Measurements from ENCODE around the gene FBL.
"Not testable (repeated sequence)": the region's sequence is repeated elsewhere in the genome, so short reads cannot be mapped to it uniquely, and the experiment has no call there.

The FBL gene

DNA sequence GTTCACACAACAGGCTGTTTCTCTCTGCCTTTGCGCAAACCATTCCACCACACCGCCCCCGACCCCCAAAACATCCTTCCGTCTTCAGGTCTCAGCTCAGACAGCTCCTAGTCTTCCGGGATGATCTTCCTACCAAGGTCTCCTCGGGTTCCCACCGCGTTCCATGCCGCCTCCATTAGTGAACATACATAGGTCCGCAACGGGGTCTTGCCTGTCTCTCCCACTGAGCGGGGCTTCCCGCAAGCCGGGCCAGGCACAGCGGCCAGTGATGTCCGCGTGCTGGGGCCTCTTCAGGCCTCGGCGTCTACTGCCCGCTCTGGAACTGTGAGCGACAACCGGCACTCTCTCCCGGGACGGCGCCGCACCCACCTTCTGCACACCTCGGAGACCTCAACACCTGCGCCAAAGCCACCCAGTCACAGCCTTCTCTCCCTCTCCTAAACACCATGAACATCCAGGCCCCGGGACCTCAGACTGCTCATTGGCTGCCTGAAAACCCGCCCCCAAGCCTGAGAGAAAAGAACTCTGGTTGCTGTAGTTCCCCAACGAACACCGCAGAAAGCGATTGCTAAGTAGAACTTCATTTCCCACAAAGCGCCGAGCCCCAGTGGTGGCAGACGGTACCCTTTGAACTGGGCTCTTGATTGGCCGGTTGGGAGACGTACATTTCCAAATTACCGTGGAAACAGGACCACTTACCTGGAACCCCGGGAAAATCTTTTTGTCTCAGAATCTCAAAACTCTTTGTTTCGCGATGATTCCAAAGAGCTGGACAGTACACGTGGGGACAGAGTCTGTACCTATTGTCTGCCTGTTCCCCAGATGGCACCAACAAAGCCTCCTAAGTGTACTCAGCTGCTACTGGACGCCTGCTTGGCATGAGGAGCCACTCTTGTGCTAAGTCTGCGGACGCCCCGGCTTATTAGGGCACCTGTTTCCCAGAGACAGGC is 21.8 kb downstream of the FBL start:
- peak; percentile 73 to 85 for DNase-seq (ENCODE audit: low read depth in 2 of 2)

DNA sequence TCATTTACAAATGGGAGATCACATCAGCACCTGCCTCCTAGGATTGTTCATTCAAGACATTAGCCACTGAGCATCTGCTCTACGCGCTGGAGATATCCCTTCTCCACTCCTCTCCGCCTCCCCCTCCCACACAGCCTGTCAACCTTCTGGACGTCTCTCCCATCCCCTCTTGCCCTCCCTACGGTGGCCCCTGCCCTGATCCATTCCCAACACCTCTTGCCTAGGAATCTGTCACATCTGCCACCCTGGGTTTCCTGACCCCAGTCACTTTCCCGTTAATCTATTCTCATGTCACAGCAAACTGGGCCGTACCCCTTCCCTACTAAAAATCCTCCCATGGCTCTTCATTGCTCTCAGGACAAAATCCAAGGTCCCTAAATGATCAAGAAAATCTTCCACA is 22.5 kb downstream of the FBL start:
- no peak for DNase-seq (ENCODE audit: low read depth in 2 of 2)

DNA sequence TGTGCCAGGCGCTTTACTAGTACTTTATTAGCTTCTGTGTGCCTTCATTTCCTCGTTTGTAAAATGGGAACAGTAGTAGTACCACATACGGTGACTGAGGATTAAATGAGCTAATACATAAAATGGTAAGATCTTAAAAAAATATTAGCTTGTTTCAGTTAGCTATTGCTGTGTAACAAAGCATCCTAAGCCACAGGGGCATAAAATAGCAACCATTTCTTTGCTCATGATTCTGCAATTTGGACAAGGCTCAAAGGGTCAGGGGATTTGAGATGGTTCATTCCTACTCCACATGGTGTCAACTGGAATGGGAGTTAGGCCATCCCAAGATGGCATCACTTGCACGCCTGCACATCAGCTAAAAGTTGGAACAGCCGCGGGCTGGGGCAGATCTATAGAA is 25.5 kb downstream of the FBL start:
- no peak for DNase-seq (ENCODE audit: low read depth in 2 of 2)

GRCh38 chr19:39819786-39820185 is 26.4 kb downstream of the FBL start:
- no peak for DNase-seq (ENCODE audit: low read depth in 2 of 2)

DNA sequence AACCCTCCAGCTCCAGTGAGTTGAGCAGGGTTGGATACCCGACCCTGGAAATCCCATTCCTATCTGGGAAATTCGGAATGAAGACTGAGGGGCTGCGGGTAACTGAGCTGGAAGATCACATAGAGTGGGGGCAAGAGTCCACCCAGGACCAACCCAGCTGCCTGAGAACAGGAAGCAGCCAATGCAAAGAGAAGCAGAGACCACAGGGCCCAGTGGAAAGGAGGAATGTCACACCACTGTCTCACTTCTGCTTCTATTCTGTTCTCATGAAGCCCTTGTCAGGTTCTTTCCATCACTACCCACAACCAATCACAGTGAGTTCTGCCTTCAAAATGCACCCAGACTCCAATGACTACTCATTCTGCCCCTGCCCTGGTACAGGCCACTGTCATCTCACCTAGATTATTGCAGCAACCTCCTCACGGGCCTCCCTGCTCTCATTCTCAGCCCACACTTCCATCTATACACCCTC is 27.5 kb downstream of the FBL start:
- DNase-seq (ENCODE audit: low read depth in 2 of 2): no peak

DNA sequence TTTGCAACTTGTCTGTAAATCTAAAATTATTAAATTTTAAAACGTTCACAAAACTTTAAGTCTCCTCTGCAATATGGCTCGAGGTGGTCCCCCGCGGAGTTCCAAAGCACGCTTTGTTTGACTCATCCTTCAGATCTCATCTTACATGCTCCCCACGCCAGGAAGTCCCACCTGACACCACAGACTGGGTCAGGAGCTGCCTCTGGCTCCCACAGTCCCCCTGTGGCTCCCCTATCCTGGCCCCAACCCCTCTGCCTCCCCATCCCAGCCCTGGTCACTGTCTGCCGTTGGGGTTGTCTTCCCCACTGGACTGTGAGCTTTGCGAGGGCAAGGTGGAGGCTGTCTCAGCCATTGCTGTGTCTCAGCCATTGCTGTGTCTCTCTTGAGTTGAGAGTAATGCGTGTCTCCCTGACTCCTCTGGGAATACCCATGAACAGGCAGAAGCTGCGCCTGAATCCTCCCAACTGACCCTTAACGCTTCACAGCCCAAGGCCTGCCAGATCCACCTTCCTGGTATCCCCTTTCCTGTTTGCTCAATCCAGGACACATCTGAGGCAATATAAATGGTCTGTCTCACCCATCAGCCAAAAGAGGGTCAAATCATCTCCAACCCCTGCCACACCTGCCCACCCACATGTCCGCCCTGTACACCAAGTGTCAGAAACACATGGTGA is 28.2 kb downstream of the FBL start:
- DNase-seq (ENCODE audit: low read depth in 2 of 2): no peak

DNA sequence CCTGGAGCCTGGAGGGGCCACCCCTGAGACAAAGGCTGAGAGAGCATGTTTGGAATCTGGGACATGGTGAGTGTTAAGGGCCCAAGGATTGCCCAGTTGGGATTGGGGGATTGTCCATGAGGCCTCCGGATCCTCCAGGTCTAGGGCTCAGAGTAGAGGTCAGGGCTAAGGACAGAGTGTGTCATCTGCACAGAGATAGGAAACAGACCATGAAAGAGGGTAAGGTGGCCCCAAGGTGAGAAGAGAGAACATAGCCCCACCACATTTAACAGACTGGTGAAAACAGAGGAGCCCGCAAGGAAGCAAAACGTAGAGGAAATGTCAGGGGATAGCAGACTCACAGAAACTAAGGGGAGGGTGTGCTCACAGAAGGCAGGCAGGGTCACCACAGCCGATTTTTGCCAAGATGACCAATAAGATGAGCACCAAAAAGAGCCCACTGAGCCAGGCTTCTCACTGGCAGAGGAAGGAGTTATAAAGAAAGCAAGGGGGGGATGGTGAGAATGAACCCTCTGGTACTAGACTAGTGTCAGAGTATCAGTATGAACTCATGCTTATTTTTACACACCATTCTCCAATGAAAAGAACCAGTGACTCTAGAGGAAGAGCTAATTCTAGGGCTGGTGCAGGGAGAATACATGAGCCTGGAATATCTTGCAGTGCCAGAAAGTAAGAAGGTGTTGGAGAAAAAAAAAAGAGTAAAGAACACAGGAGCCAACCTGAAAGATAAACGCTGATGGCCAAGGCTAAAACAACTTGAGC is 29.7 kb downstream of the FBL start:
- DNase-seq (ENCODE audit: low read depth in 2 of 2): no peak

- no peak for DNase-seq (ENCODE audit: low read depth in 2 of 2)
Measured at GRCh38 chr19:39814595-39814994, 31.6 kb downstream of the FBL start.

GRCh38 chr19:39814111-39814510 is 32.1 kb downstream of the FBL start:
- not testable (repeated sequence) for DNase-seq (ENCODE audit: low read depth in 2 of 2)

DNA sequence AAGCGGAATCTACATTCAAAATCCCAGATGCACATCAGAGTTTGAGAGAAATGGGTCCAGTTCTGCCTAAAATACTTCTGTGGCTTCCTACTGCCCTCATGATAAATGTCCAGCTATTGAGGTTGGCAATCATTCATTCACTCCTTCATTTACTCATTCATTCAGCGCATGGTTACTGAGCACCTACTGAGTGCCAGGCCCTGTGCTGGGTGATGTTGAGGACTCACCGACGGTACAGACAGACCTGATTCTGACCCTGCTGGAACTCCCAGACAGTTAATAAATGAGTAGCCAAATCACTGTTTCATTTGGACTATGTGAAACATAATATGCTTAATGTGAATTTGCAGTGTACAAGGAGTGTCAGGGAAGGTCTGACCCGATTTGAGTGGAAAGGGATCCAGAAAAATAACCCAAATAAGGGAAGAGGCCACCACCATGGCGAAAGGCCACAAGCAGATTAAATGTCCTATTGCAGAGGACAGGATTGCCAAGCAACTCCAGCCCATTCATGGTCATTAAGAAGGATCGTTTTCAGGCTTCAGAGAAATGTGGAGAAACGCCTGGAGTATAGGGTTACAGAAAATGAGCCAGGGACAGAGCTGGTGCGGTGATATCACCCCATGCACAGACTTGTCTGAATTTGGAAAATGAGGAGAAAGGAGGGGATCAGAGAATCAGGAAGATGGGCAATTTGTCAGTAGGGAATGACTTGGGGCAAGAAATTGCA is 32.8 kb downstream of the FBL start:
- DNase-seq (ENCODE audit: low read depth in 2 of 2): no peak

- no peak for DNase-seq (ENCODE audit: low read depth in 2 of 2)
Measured at GRCh38 chr19:39811064-39811463, 35.1 kb downstream of the FBL start.

DNA sequence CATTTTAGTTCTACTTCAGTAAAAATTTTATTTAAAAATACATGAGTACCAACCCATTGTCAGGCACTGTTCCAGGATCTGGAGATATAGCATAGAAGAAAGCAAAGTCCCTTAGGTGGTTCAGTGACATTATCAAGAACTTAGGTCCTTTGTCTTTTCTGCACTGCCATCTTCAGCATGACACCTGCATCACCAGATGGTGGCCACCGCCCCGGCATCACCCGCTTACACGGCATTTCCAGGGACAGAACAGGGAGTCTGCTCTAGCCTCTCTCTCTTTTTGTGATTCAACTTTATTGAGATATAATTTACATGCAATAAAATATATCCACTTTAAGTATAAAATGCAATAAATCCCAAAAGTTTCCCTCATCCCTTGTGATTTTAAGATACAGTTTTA is 35.8 kb downstream of the FBL start:
- DNase-seq (ENCODE audit: low read depth in 2 of 2): no peak

GRCh38 chr19:39809368-39809767 is 36.8 kb downstream of the FBL start:
- no peak for DNase-seq (ENCODE audit: low read depth in 2 of 2)

DNA sequence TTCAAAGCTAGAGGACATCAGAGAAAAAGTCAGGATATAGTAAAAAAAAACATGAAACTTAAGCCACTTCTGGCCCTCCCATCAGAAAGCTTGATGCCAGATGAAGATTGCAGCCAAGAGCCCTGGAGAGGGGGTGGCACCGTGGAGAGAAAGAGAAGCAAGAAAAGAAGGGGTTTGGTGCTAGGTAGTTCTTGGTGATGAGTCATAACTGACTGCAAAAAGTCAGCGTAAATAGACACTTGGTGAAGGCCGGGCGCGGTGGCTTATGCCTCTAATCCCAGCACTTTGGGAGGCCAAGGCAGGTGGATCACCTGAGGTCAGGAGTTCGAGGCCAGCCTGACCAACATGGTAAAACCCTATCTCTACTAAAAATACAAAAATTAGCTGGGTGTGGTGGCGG is 37.5 kb downstream of the FBL start:
- not testable (repeated sequence) for DNase-seq (ENCODE audit: low read depth in 2 of 2)

GRCh38 chr19:39807846-39808364 is 38.3 kb downstream of the FBL start:
- no peak for DNase-seq (ENCODE audit: low read depth in 2 of 2)

GRCh38 chr19:39805104-39805503 is 41.1 kb downstream of the FBL start:
- DNase-seq (ENCODE audit: low read depth in 2 of 2): no peak

DNA sequence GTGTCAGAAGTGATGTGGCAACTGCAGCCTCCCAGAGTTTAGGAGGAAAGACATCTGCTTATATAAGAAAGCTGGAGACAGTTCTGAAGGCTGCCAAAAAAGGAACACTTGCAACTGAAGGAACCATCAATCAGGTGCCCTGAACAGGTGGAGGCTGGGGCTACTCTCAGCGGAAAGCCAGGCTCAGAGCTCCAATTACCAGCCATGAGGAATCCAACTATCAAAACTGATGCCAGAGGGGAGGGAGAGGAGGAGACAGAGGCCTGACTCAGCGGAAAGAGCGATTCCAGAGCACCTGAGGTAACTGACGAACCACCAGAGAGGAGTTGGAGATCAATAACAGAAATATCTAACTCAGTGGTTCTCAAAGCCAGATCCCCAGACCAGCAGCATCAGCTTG is 43.2 kb downstream of the FBL start:
- DNase-seq (ENCODE audit: low read depth in 2 of 2): no peak

- no peak for DNase-seq (ENCODE audit: low read depth in 2 of 2)
Measured at GRCh38 chr19:39797083-39797482, 49.1 kb downstream of the FBL start.

GRCh38 chr19:39796000-39796498 is 50.1 kb downstream of the FBL start:
- DNase-seq (ENCODE audit: low read depth in 2 of 2): no peak

- no peak for DNase-seq (ENCODE audit: low read depth in 2 of 2)
Measured at GRCh38 chr19:39795001-39795400, 51.2 kb downstream of the FBL start.

DNA sequence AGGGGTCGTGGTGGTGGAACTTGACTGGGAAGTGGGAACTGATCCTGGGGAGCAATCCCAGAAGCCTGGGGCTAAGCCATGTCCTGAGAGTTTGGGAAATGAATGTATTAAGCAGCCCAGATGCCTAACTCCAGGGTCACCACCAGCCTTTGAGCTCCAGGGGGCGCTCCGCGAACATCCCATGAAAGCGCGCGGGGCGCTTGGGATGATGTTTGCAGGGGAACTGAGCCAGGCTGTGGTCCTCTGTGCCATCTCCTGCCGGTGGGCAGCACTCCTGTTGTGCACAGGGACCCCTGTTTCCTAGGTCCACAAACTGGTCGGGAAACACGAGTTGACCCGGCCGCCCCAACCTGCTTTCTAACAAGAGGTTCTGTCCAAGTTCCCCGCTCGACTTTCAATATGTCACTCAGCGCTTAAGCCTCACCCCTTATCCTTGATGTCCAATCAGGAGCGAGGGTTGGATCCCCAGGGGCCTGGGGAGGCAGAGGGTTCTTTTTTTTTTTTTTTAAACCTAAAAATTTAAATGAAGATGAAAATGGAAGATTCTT is 53.1 kb downstream of the FBL start:
- DNase-seq (ENCODE audit: low read depth in 2 of 2): peak; percentile 44 to 71

All from stimulated activated CD4-positive, alpha-beta T cell treated with anti-CD3 and anti-CD28 coated beads, Interleukin-12 subunit alpha, Interleukin-12 subunit beta, amount 100 ng/mL, for 24 hours (primary cell).